GM12892 (cell line): Measurements from ENCODE around the gene LETM1. TPM values are rescaled to one million over a fixed set of nuclear protein-coding genes. Genes with fewer than 3 reads are reported as not detected.

ENCODE experiments used
- DNase-seq: peaks from one replicate; pipeline ENCODE4 v3.0.0; 2011; ENCODE audit not compliant: insufficient read length
- FAIRE-seq: peaks from 2 replicates; lab custom pipeline; 2011; peaks lifted over from hg19 to GRCh38; lab: Jason Lieb, UNC
- POLR2A ChIP-seq: IDR thresholded peaks from 2 replicates; pipeline ENCODE4 v1.6.1; 2011; ENCODE audit warnings: low read depth, low read length, control low read depth
- POLR2AphosphoS5 ChIP-seq: IDR thresholded peaks from 2 replicates; pipeline ENCODE4 v1.6.1; 2011; ENCODE audit warnings: low read depth, low read length, control low read depth
- TAF1 ChIP-seq: IDR thresholded peaks from 2 replicates; pipeline ENCODE4 v1.6.1; 2011; ENCODE audit warnings: low read depth, mild to moderate bottlenecking, control low read depth, low read length, borderline replicate concordance
- polyA plus RNA-seq: library from polyadenylated mRNA; unstranded; fragments of >200 nt; gene quantifications from one replicate; pipeline ENCODE4 v1.2.1, GENCODE V29; 2012; ENCODE audit warnings: missing spikeins, inconsistent platforms; ENCODE audit not compliant: missing spikeins

The LETM1 gene
- polyA plus RNA-seq: 15.3 TPM

GRCh38 chr4:1856071-1856942 lies at the start of gene LETM1:
LETM1 (minus strand) TSS chr4:1856156; CDS start chr4:1855950, 206 bp downstream.
- DNase-seq (peak; percentile 98), FAIRE-seq (peak; percentile 100)
- TF ChIP-seq POLR2A: peak; percentile 65; the same call in 1 of the 2 replicates
- 0 out of 2 replicates have a peak, but pooled peaks have one; percentile 61 for TF ChIP-seq POLR2AphosphoS5
- no peak; the same call in 1 of the 2 replicates for TF ChIP-seq TAF1

GRCh38 chr4:1904042-1904441 lies 48.1 kb upstream of the LETM1 start:
- TF ChIP-seq POLR2AphosphoS5: no peak
- no peak for TF ChIP-seq TAF1
- no peak for DNase-seq
- no peak for FAIRE-seq

GRCh38 chr4:1903035-1903434 lies 47.1 kb upstream of the LETM1 start:
- DNase-seq: no peak
- TF ChIP-seq POLR2AphosphoS5: no peak
- no peak for TF ChIP-seq POLR2A
- TF ChIP-seq TAF1: no peak
- no peak for FAIRE-seq

- no peak for TF ChIP-seq POLR2AphosphoS5
- no peak for TF ChIP-seq POLR2A
- TF ChIP-seq TAF1: no peak
- FAIRE-seq: no peak
- DNase-seq: no peak
Observed at GRCh38 chr4:1902243-1902642, 46.3 kb upstream of the LETM1 start.

- TF ChIP-seq POLR2AphosphoS5 (no peak), POLR2A (no peak), TAF1 (no peak)
- no peak for DNase-seq
- FAIRE-seq: no peak
Observed at GRCh38 chr4:1901127-1901526, 45.2 kb upstream of the LETM1 start.

GRCh38 chr4:1900624-1901023 lies 44.7 kb upstream of the LETM1 start:
- no peak for TF ChIP-seq POLR2AphosphoS5
- TF ChIP-seq POLR2A: no peak
- no peak for TF ChIP-seq TAF1
- no peak for FAIRE-seq
- DNase-seq: no peak

GRCh38 chr4:1900087-1900433 lies 44.1 kb upstream of the LETM1 start:
- FAIRE-seq: no peak
- no peak for TF ChIP-seq POLR2A
- TF ChIP-seq POLR2AphosphoS5: no peak
- TF ChIP-seq TAF1: no peak
- no peak for DNase-seq

GRCh38 chr4:1899149-1900086 lies 43.5 kb upstream of the LETM1 start:
- 0 out of 2 replicates have a peak, but pooled peaks have one; percentile 28 for TF ChIP-seq POLR2AphosphoS5
- TF ChIP-seq POLR2A: 0 out of 2 replicates have a peak, but pooled peaks have one; percentile 35
- no peak for TF ChIP-seq TAF1
- FAIRE-seq (peak; percentile 86), DNase-seq (peak; percentile 75)

- FAIRE-seq: no peak
- TF ChIP-seq POLR2AphosphoS5 (no peak), TAF1 (no peak), POLR2A (no peak)
- DNase-seq: no peak
Observed at GRCh38 chr4:1898681-1899080, 42.7 kb upstream of the LETM1 start.

GRCh38 chr4:1898007-1898406 lies 42.1 kb upstream of the LETM1 start:
- FAIRE-seq: no peak

GRCh38 chr4:1896658-1896991 lies 40.7 kb upstream of the LETM1 start:
- DNase-seq (no peak), FAIRE-seq (no peak)
- TF ChIP-seq TAF1 (no peak), POLR2AphosphoS5 (no peak), POLR2A (no peak)

More at GRCh38 chr4:1898007-1898406, 42.1 kb upstream of the LETM1 start:
- DNase-seq: no peak
- no peak for TF ChIP-seq TAF1
- TF ChIP-seq POLR2A: no peak
- no peak for TF ChIP-seq POLR2AphosphoS5

GRCh38 chr4:1895971-1896657 lies 40.2 kb upstream of the LETM1 start:
- no peak for FAIRE-seq
- TF ChIP-seq POLR2A (no peak), TAF1 (no peak), POLR2AphosphoS5 (no peak)
- no peak for DNase-seq
